PC-3 (cell line): Measurements from ENCODE around the gene TTC23.

ENCODE experiments used
- EZH2 ChIP-seq: fragments of 300-600 bp; sonication (generic); IDR thresholded peaks from one replicate; pipeline ENCODE4 v1.6.1; 2017; ENCODE audit warnings: antibody characterized with exemption, mild to moderate bottlenecking, low read length; ENCODE audit not compliant: unreplicated experiment
- EZH2phosphoT487 ChIP-seq: fragments of 300-600 bp; sonication (generic); IDR thresholded peaks from 2 replicates; pipeline ENCODE4 v1.6.1; 2018; ENCODE audit warnings: mild to moderate bottlenecking, antibody characterized with exemption, low read length, borderline replicate concordance
- TF ChIP-seq, protein P1 (sequence below): fragments of 300-600 bp; sonication (generic); conservative IDR thresholded peaks from 2 replicates; pipeline ENCODE4 v1.5.1; 2017; ENCODE audit warnings: antibody characterized with exemption, low read depth, mild to moderate bottlenecking, low read length

DNA sequence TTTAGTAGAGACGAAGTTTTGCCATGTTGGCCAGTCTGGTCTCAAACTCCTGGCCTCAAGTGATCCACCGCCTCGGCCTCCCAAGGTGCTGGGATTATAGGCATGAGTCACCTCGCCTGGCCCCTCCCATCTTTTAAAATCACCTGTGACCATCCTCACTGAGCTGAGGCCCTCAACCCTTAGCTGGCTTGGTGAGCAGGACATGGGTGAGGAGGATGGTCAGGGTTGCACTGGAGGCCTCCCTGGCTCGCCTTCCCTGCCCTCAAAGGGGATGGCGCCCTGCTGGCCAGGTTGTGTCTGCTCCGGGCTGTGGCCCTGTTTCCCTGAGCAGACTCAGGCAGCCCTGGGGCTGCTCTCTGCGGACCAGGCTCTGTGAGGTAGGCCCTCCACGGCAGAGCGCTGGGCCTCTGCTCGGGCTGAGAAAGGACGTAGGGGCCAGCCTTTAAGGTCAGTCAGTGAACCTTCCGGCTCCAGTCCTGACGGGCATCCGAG lies 110.8 kb downstream of the TTC23 start:
- TF ChIP-seq, protein P1, sequence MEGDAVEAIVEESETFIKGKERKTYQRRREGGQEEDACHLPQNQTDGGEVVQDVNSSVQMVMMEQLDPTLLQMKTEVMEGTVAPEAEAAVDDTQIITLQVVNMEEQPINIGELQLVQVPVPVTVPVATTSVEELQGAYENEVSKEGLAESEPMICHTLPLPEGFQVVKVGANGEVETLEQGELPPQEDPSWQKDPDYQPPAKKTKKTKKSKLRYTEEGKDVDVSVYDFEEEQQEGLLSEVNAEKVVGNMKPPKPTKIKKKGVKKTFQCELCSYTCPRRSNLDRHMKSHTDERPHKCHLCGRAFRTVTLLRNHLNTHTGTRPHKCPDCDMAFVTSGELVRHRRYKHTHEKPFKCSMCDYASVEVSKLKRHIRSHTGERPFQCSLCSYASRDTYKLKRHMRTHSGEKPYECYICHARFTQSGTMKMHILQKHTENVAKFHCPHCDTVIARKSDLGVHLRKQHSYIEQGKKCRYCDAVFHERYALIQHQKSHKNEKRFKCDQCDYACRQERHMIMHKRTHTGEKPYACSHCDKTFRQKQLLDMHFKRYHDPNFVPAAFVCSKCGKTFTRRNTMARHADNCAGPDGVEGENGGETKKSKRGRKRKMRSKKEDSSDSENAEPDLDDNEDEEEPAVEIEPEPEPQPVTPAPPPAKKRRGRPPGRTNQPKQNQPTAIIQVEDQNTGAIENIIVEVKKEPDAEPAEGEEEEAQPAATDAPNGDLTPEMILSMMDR = no peak
- TF ChIP-seq EZH2 = no peak
- TF ChIP-seq EZH2phosphoT487 = no peak
